ENCODE data around the gene RICTOR. TPM values are rescaled to one million over a fixed set of nuclear protein-coding genes. Genes with fewer than 3 reads are reported as not detected.

RICTOR gene
- polyA plus RNA-seq, 1 donor from 2014 or later: 12.9 TPM

- no peaks in the 10 kb centered on the region for H3K9me2 ChIP-seq (ENCODE audit: insufficient read depth, low read length)
- H3K9me3 ChIP-seq (ENCODE audit: low read length): no peaks in the 10 kb centered on the region
- H3F3A ChIP-seq (ENCODE audit: insufficient read depth, low read length, poor library complexity, severe bottlenecking): no peaks in the 10 kb centered on the region
- H3K9ac ChIP-seq (ENCODE audit: low read length): no peak overlapping the region
- H3K27ac ChIP-seq (ENCODE audit: low read length): no peak overlapping the region
- TF ChIP-seq MXI1 (conservative IDR thresholded peaks at IDR 0.05; ENCODE audit: poor library complexity, severe bottlenecking) (no peak), EP300 (conservative IDR thresholded peaks at IDR 0.05; ENCODE audit: poor library complexity, severe bottlenecking) (no peak), TAF1 (IDR thresholded peaks at IDR 0.05; ENCODE audit: low read depth) (no peak)
- TF ChIP-seq, protein P1, sequence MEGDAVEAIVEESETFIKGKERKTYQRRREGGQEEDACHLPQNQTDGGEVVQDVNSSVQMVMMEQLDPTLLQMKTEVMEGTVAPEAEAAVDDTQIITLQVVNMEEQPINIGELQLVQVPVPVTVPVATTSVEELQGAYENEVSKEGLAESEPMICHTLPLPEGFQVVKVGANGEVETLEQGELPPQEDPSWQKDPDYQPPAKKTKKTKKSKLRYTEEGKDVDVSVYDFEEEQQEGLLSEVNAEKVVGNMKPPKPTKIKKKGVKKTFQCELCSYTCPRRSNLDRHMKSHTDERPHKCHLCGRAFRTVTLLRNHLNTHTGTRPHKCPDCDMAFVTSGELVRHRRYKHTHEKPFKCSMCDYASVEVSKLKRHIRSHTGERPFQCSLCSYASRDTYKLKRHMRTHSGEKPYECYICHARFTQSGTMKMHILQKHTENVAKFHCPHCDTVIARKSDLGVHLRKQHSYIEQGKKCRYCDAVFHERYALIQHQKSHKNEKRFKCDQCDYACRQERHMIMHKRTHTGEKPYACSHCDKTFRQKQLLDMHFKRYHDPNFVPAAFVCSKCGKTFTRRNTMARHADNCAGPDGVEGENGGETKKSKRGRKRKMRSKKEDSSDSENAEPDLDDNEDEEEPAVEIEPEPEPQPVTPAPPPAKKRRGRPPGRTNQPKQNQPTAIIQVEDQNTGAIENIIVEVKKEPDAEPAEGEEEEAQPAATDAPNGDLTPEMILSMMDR (IDR thresholded peaks at IDR 0.05; ENCODE audit: poor library complexity, severe bottlenecking): no peak
- no peaks in the 10 kb centered on the region for H3K27me3 ChIP-seq (ENCODE audit: insufficient read depth, low read depth, low read length)
- no peaks in the 10 kb centered on the region for H4K20me1 ChIP-seq (ENCODE audit: insufficient read depth)
- peaks cover 55% of the 10 kb centered on the region for H3K79me2 ChIP-seq (replicated peaks; ENCODE audit: insufficient read depth, low read length)
- no peak overlapping the region for H3K4me2 ChIP-seq (ENCODE audit: low read length)
- H3K4me3 ChIP-seq (ENCODE audit: low read length): no peak overlapping the region
- no peak overlapping the region for H2AFZ ChIP-seq (ENCODE audit: low read depth, low read length)
- H3K36me3 ChIP-seq (ENCODE audit: insufficient read depth, low read length): peaks cover 3% of the 10 kb centered on the region
Observed at GRCh38 chr5:39062104-39062503, 12.1 kb downstream of the RICTOR start.

DNA sequence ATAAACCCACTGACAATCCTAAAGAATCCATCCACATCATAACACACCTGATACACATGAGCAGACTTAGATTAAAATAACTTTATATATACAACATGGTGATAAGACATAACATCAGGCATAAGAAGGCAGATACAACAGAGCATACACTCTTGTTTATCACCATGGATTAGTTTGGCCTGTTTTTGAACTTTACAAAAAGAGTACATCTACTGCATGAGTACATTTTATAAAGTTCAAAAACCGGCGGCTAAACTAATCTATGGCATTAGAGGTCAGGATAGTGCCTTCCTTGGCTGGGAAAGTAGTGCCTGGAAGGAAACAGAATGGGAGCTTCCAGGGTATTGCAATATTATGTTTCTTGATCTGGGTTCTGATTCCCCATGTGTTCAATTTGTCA is 15.1 kb downstream of the RICTOR start:
- no peak overlapping the region for H3K9ac ChIP-seq (ENCODE audit: low read length)
- no peaks in the 10 kb centered on the region for H3K9me2 ChIP-seq (ENCODE audit: insufficient read depth, low read length)
- no peak overlapping the region for H3K27ac ChIP-seq (ENCODE audit: low read length)
- no peaks in the 10 kb centered on the region for H4K20me1 ChIP-seq (ENCODE audit: insufficient read depth)
- H3K9me3 ChIP-seq (ENCODE audit: low read length): no peaks in the 10 kb centered on the region
- no peak overlapping the region for H3K4me2 ChIP-seq (ENCODE audit: low read length)
- H3K79me2 ChIP-seq (replicated peaks; ENCODE audit: insufficient read depth, low read length): peaks cover 37% of the 10 kb centered on the region
- no peaks in the 10 kb centered on the region for H3F3A ChIP-seq (ENCODE audit: insufficient read depth, low read length, poor library complexity, severe bottlenecking)
- no peak overlapping the region for H2AFZ ChIP-seq (ENCODE audit: low read depth, low read length)
- H3K36me3 ChIP-seq (ENCODE audit: insufficient read depth, low read length): no peaks in the 10 kb centered on the region
- H3K4me3 ChIP-seq (ENCODE audit: low read length): no peak overlapping the region
- no peaks in the 10 kb centered on the region for H3K27me3 ChIP-seq (ENCODE audit: insufficient read depth, low read depth, low read length)
- no peak for TF ChIP-seq TAF1 (IDR thresholded peaks at IDR 0.05; ENCODE audit: low read depth)
- TF ChIP-seq POLR2AphosphoS5 (IDR thresholded peaks at IDR 0.05): no peak
- TF ChIP-seq, protein P1 (IDR thresholded peaks at IDR 0.05; ENCODE audit: poor library complexity, severe bottlenecking): no peak
- TF ChIP-seq MXI1 (conservative IDR thresholded peaks at IDR 0.05; ENCODE audit: poor library complexity, severe bottlenecking): no peak
- TF ChIP-seq, protein P2, sequence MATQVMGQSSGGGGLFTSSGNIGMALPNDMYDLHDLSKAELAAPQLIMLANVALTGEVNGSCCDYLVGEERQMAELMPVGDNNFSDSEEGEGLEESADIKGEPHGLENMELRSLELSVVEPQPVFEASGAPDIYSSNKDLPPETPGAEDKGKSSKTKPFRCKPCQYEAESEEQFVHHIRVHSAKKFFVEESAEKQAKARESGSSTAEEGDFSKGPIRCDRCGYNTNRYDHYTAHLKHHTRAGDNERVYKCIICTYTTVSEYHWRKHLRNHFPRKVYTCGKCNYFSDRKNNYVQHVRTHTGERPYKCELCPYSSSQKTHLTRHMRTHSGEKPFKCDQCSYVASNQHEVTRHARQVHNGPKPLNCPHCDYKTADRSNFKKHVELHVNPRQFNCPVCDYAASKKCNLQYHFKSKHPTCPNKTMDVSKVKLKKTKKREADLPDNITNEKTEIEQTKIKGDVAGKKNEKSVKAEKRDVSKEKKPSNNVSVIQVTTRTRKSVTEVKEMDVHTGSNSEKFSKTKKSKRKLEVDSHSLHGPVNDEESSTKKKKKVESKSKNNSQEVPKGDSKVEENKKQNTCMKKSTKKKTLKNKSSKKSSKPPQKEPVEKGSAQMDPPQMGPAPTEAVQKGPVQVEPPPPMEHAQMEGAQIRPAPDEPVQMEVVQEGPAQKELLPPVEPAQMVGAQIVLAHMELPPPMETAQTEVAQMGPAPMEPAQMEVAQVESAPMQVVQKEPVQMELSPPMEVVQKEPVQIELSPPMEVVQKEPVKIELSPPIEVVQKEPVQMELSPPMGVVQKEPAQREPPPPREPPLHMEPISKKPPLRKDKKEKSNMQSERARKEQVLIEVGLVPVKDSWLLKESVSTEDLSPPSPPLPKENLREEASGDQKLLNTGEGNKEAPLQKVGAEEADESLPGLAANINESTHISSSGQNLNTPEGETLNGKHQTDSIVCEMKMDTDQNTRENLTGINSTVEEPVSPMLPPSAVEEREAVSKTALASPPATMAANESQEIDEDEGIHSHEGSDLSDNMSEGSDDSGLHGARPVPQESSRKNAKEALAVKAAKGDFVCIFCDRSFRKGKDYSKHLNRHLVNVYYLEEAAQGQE (IDR thresholded peaks at IDR 0.05; ENCODE audit: borderline replicate concordance): no peak
- TF ChIP-seq EP300 (conservative IDR thresholded peaks at IDR 0.05; ENCODE audit: poor library complexity, severe bottlenecking): no peak
- no peak for TF ChIP-seq SMC3 (conservative IDR thresholded peaks at IDR 0.05; ENCODE audit: poor library complexity)
- no peak for TF ChIP-seq RAD21 (conservative IDR thresholded peaks at IDR 0.05)
- no peak for TF ChIP-seq EZH2 (IDR thresholded peaks at IDR 0.05; ENCODE audit: borderline replicate concordance, insufficient read depth, low read length, poor library complexity, severe bottlenecking)

All from neural cell (in vitro differentiated cells).